Smooth muscle cell (in vitro differentiated cells): ENCODE data around the gene FAM53B. TPM values are rescaled to one million over a fixed set of nuclear protein-coding genes. Genes with fewer than 3 reads are reported as not detected.

Experiments used
- DNase-seq: peaks from one replicate; lab custom pipeline; 2025; ENCODE audit not compliant: unreplicated experiment; lab: John Stamatoyannopoulos, UW
- H2AFZ ChIP-seq: fragments of 200-600 bp; sonication (generic); 2 replicates; pipeline ENCODE4 v1.6.0; 2016; ENCODE audit warnings: antibody characterized with exemption, low read depth, mild to moderate bottlenecking
- H3F3A ChIP-seq: fragments of 200-600 bp; sonication (generic); 2 replicates; pipeline ENCODE4 v1.6.0; 2017; ENCODE audit warnings: antibody characterized with exemption, low read depth
- H3K27ac ChIP-seq: fragments of 200-600 bp; sonication (generic); 2 replicates; pipeline ENCODE4 v1.5.1; 2016; ENCODE audit warnings: low read depth, mild to moderate bottlenecking
- H3K27me3 ChIP-seq: fragments of 200-600 bp; sonication (generic); 2 replicates; pipeline ENCODE4 v1.6.1; 2016; ENCODE audit warnings: low read depth, mild to moderate bottlenecking
- H3K36me3 ChIP-seq: fragments of 200-600 bp; sonication (generic); 2 replicates; pipeline ENCODE4 v1.5.1; 2016; ENCODE audit warnings: low read depth
- H3K4me1 ChIP-seq: fragments of 200-600 bp; sonication (generic); 2 replicates; pipeline ENCODE4 v1.5.1; 2016; ENCODE audit warnings: low read depth
- H3K4me2 ChIP-seq: fragments of 200-600 bp; sonication (generic); 2 replicates; pipeline ENCODE4 v1.6.0; 2016; ENCODE audit warnings: mild to moderate bottlenecking
- H3K4me3 ChIP-seq: fragments of 200-600 bp; sonication (generic); 2 replicates; pipeline ENCODE4 v1.5.1; 2016; ENCODE audit warnings: mild to moderate bottlenecking
- H3K79me2 ChIP-seq: fragments of 200-600 bp; sonication (generic); 2 replicates; pipeline ENCODE4 v1.6.0; 2016; ENCODE audit warnings: low read depth, mild to moderate bottlenecking
- H3K9ac ChIP-seq: fragments of 200-600 bp; sonication (generic); 2 replicates; pipeline ENCODE4 v1.6.0; 2016; ENCODE audit warnings: low read depth
- H3K9me3 ChIP-seq: fragments of 200-600 bp; sonication (generic); replicated peaks from 2 replicates; pipeline ENCODE4 v1.5.1; 2016; ENCODE audit warnings: low read depth
- H4K20me1 ChIP-seq: fragments of 200-600 bp; sonication (generic); 2 replicates; pipeline ENCODE4 v1.6.0; 2016; ENCODE audit warnings: low read depth
- WGBS: methylation state at CpG from one replicate; pipeline ENCODE4 v1.1.7; 2016; ENCODE audit warnings: low lambda C conversion rate; 5-methylcytosine and 5-hydroxymethylcytosine counted together
- polyA plus RNA-seq: library from polyadenylated mRNA; unstranded; fragments of >200 nt; fragmentation: Nextera tagmentation; extraction: Ambion mirVana; gene quantifications from 2 replicates; pipeline ENCODE4 v1.2.1, GENCODE V29; 2016
- total RNA-seq: library from RNA; depleted of rRNA; stranded (reverse); fragments of >200 nt; gene quantifications from 2 replicates; pipeline ENCODE4 v1.2.3, GENCODE V29; 2014
- TF ChIP-seq, protein P1 (sequence below): fragments of 200-600 bp; sonication (generic); IDR thresholded peaks from 2 replicates; pipeline ENCODE4 v1.5.1; 2017; ENCODE audit warnings: borderline replicate concordance, mild to moderate bottlenecking, antibody characterized with exemption; ENCODE audit not compliant: insufficient read depth, poor library complexity, severe bottlenecking

FAM53B gene
- total and polyA plus RNA-seq, 2 experiments from 2014 or later: 5.5 to 6.2 TPM

DNA sequence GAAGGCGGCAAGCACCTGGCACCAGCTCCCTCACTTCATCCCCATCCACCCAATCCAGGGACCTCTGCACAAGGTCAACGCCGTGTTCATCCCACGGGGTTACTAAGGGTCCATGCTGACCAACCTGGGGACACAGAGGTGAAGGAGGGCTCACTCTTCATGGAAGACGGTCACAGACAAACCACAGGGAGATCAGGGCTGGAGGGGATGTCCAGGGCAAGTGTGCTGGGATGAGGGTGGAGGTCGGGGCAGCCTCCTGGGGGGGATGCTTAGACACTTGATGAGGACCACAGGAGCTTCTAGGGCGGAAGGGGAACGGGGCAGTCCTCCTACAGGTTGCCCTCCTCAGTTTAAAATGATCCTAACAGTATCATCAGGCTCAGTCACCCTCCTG is 46.7 kb downstream of the FAM53B start:
- H2AFZ ChIP-seq: no peak overlapping the region
- H3F3A ChIP-seq: no peaks in the 10 kb centered on the region
- no peak overlapping the region for H3K4me2 ChIP-seq
- H3K4me3 ChIP-seq: no peak overlapping the region
- no peaks in the 10 kb centered on the region for H3K79me2 ChIP-seq
- H3K9ac ChIP-seq: no peak overlapping the region
- 97% methylated on average over 8 of the region's 8 CpGs for WGBS
- DNase-seq: no peak
- no peaks in the 10 kb centered on the region for H3K4me1 ChIP-seq
- TF ChIP-seq, protein P1, sequence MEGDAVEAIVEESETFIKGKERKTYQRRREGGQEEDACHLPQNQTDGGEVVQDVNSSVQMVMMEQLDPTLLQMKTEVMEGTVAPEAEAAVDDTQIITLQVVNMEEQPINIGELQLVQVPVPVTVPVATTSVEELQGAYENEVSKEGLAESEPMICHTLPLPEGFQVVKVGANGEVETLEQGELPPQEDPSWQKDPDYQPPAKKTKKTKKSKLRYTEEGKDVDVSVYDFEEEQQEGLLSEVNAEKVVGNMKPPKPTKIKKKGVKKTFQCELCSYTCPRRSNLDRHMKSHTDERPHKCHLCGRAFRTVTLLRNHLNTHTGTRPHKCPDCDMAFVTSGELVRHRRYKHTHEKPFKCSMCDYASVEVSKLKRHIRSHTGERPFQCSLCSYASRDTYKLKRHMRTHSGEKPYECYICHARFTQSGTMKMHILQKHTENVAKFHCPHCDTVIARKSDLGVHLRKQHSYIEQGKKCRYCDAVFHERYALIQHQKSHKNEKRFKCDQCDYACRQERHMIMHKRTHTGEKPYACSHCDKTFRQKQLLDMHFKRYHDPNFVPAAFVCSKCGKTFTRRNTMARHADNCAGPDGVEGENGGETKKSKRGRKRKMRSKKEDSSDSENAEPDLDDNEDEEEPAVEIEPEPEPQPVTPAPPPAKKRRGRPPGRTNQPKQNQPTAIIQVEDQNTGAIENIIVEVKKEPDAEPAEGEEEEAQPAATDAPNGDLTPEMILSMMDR: no peak
- H3K27me3 ChIP-seq: no peaks in the 10 kb centered on the region
- H3K36me3 ChIP-seq: no peaks in the 10 kb centered on the region
- peaks cover 50% of the 10 kb centered on the region for H4K20me1 ChIP-seq
- no peak overlapping the region for H3K27ac ChIP-seq
- no peaks in the 10 kb centered on the region for H3K9me3 ChIP-seq

DNA sequence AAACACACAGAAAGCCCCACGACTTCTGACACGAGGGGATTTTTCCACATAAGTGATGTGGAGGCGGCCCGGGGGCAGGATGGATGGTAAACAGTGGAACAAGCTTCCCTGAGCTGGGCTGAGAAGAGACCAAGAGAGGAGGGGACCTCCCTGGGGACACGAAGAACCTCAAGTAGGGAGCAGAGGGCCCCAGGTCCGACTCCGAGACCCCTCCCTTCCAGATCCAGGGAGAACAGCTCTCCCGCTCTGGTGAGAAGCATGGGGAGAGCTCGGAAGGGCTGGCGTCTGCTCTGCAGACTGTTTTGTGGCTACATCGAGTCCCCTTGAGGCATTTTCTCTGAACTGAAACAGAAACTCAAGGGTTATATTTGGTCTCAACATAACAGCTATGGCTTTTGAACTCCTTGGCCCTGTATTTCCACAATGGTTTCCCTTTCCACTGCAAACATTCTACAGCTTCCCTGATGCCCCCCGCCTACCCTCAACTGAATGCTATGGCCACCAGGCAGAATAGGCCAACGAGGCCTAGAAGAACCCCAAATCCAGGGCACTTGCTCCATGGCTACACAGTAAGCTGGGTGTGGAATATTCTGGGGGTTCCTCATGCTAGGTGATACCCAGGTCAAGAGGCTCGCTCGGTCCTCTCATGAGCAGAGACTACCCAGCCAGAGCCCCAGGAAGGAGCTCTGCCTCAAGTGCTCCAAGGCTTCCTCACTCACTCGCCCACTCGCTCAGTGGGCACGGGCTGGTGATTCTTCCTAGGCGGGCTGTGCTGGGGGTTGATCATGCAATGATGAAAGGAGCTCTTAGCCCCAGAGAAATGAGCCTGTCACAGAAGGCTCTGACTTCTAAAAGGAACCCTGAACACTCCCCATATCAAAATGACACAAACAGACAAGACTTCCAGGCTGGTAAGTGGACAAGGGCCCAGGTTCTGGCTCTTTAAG is 47.5 kb downstream of the FAM53B start:
- H3K36me3 ChIP-seq: no peaks in the 10 kb centered on the region
- no peaks in the 10 kb centered on the region for H3K9me3 ChIP-seq
- H3K79me2 ChIP-seq: no peaks in the 10 kb centered on the region
- no peak overlapping the region for H3K4me3 ChIP-seq
- no peaks in the 10 kb centered on the region for H3K4me1 ChIP-seq
- TF ChIP-seq, protein P1: no peak
- no peak overlapping the region for H2AFZ ChIP-seq
- 91% methylated on average over 19 of the region's 19 CpGs for WGBS
- no peak overlapping the region for H3K27ac ChIP-seq
- no peaks in the 10 kb centered on the region for H3F3A ChIP-seq
- no peaks in the 10 kb centered on the region for H3K27me3 ChIP-seq
- no peak overlapping the region for H3K4me2 ChIP-seq
- H3K9ac ChIP-seq: no peak overlapping the region
- peaks cover 43% of the 10 kb centered on the region for H4K20me1 ChIP-seq
- no peak for DNase-seq

DNA sequence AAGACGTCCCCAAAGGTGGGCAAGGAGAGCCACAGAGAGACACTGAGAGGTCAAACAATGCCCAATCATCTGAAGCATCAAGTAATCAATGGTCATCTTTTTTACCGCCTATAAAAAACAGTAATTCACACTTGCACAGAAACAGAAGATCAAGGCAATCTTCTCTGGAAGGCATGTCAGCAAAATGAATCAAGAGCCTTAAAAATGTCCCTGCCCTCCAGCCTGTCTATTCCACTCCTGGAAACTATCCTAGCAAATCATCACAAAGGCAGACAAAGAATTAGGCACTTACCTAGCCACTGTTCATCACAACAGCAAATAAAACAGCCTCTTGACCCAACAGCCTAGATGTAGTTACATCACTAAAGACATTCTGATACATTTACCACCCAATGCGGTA is 48.9 kb downstream of the FAM53B start:
- WGBS: 93% methylated on average over 3 of the region's 3 CpGs
- H3K36me3 ChIP-seq: no peaks in the 10 kb centered on the region
- H3K4me3 ChIP-seq: no peak overlapping the region
- no peak for DNase-seq
- H3K4me1 ChIP-seq: peaks cover 7% of the 10 kb centered on the region
- no peak overlapping the region for H3K9ac ChIP-seq
- H3K9me3 ChIP-seq: no peaks in the 10 kb centered on the region
- H4K20me1 ChIP-seq: peaks cover 31% of the 10 kb centered on the region
- no peak overlapping the region for H3K27ac ChIP-seq
- TF ChIP-seq, protein P1: no peak
- H2AFZ ChIP-seq: no peak overlapping the region
- H3K4me2 ChIP-seq: no peak overlapping the region
- no peaks in the 10 kb centered on the region for H3F3A ChIP-seq
- H3K79me2 ChIP-seq: no peaks in the 10 kb centered on the region
- no peaks in the 10 kb centered on the region for H3K27me3 ChIP-seq
